Measurements from ENCODE around the gene MMRN2.

Gene MMRN2

DNA sequence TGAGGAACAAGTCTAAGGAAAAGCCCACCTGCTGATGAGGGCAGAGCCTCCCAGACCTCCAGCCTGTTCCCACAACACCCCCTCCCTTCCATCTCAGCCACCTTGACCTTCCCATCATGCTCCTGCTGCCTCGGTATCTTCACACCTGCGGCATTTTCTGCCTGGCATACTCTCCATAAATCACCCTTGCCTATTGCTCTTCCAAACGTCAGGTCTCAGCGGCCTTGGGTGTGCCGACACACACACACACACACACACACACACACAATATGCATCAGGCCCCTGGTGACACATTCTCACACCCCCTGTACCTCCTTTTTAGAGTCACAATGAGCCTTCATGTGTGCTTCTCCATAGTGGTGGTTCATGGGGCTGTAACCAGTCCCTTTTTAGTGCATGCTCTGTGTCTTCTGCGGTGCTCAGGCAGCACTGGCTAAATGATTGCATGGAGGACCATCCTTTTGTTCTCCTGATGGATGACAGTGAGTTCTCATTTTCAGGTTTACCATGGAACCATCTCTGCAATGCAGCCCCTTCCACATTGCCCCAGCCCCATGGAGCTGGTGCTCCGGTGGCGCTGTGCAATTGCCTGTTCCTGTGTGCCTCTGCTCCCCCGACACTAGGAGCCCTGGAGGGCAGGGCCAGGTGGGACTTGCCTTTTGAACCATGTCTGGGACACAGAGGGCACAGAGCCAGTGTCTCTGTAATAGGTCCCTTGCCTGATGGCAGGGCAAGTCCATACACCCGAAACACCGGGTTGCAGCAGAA, 15.4 kb upstream of the MMRN2 start:
- no peaks in the 10 kb centered on the region for H3K36me3 ChIP-seq (ENCODE audit: control insufficient read depth, insufficient read depth, low read length)
- no peak for DNase-seq
- H3K4ac ChIP-seq (ENCODE audit: low read depth, low read length) = no peak overlapping the region
- peaks cover 4% of the 10 kb centered on the region for H3K4me1 ChIP-seq (ENCODE audit: control insufficient read depth, low read depth, low read length)
- no peak overlapping the region for H3K23ac ChIP-seq (ENCODE audit: low read length)
- no peak overlapping the region for H2BK120ac ChIP-seq (ENCODE audit: low read depth, low read length)
- H4K5ac ChIP-seq (ENCODE audit: low read length) = no peak overlapping the region
- H3K56ac ChIP-seq (ENCODE audit: low read length) = peak overlapping the region; percentile 42
- no peaks in the 10 kb centered on the region for H3K27me3 ChIP-seq (ENCODE audit: insufficient read depth, low read length, poor library complexity)
- no peak overlapping the region for H2BK5ac ChIP-seq (ENCODE audit: low read length)
- no peak overlapping the region for H4K8ac ChIP-seq (ENCODE audit: low read depth, low read length)
- H3K79me1 ChIP-seq (ENCODE audit: low read length) = no peaks in the 10 kb centered on the region
- no CpG with 5 or more reads among the region's 11 CpGs for WGBS (ENCODE audit: extremely low coverage, insufficient coverage, low lambda C conversion rate)
- H3K9ac ChIP-seq (ENCODE audit: low read length) = no peak overlapping the region
- no peak overlapping the region for H3K18ac ChIP-seq (ENCODE audit: low read length)
- H3K4me2 ChIP-seq (ENCODE audit: low read length) = no peak overlapping the region
- H3K27ac ChIP-seq (ENCODE audit: low read depth, low read length) = no peak overlapping the region
- no peak overlapping the region for H2BK15ac ChIP-seq (replicated peaks; ENCODE audit: low read depth)
- H2AK5ac ChIP-seq (ENCODE audit: low read length) = no peak overlapping the region
- no peak overlapping the region for H3K4me3 ChIP-seq (ENCODE audit: low read length)
- no peaks in the 10 kb centered on the region for H3K79me2 ChIP-seq (ENCODE audit: control insufficient read depth, insufficient read depth, low read length)

DNA sequence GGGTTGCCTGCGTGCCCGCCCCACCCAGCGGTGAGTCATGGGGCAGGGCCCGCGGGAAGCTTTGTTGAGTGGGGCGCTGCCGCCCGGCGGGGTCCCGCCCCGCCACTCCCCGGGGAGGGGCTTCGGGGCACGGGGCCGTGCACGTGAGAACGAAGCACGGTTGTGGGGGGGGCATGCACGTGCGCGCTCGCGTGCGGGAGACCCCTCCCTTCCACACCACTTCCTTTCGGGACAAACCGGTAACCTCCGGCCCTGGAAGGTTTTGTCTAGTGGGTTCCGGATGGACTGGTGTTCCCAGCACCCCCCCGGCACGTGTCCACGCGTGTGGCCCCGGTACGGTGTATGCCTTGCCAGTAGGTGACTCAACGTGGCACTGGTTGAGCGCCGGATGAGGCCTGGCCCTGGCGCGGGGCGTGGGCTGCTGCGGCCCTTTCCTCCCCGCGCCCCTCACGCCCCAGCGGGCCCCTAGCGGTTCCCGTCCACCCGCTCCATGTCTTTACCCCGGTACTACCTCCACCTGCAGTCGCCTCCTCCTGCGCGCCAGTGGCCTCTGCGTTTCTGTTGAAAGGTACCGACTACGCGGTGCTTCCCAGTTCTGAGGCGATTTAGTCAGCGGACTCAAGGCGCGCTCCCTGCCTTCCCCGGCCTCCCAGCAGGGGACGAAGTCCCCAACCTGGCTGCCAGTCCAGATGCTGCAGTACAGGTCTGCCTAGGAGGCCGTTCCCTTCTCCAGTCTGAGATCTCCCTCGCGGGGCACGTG, 14.0 kb upstream of the MMRN2 start:
- Histone ChIP-seq H3K23ac (ENCODE audit: low read length) (peak overlapping the region; percentile 29), H4K5ac (ENCODE audit: low read length) (no peak overlapping the region), H2AK5ac (ENCODE audit: low read length) (no peak overlapping the region), H3K79me1 (ENCODE audit: low read length) (no peaks in the 10 kb centered on the region), H2BK120ac (ENCODE audit: low read depth, low read length) (no peak overlapping the region), H4K8ac (ENCODE audit: low read depth, low read length) (no peak overlapping the region), H3K18ac (ENCODE audit: low read length) (peak overlapping the region; percentile 70), H3K56ac (ENCODE audit: low read length) (peak overlapping the region; percentile 83), H3K4me3 (ENCODE audit: low read length) (peak overlapping the region; percentile 36), H3K79me2 (ENCODE audit: control insufficient read depth, insufficient read depth, low read length) (no peaks in the 10 kb centered on the region), H3K4ac (ENCODE audit: low read depth, low read length) (peak overlapping the region; percentile 85), H3K4me2 (ENCODE audit: low read length) (peak overlapping the region; percentile 72), H2BK5ac (ENCODE audit: low read length) (no peak overlapping the region), H3K36me3 (ENCODE audit: control insufficient read depth, insufficient read depth, low read length) (no peaks in the 10 kb centered on the region), H3K4me1 (ENCODE audit: control insufficient read depth, low read depth, low read length) (peaks cover 4% of the 10 kb centered on the region), H3K9ac (ENCODE audit: low read length) (peak overlapping the region; percentile 76), H2BK15ac (replicated peaks; ENCODE audit: low read depth) (no peak overlapping the region), H3K27me3 (ENCODE audit: insufficient read depth, low read length, poor library complexity) (no peaks in the 10 kb centered on the region), H3K27ac (ENCODE audit: low read depth, low read length) (no peak overlapping the region)
- peak; percentile 70 for DNase-seq
- WGBS (ENCODE audit: extremely low coverage, insufficient coverage, low lambda C conversion rate) = no CpG with 5 or more reads among the region's 66 CpGs

DNA sequence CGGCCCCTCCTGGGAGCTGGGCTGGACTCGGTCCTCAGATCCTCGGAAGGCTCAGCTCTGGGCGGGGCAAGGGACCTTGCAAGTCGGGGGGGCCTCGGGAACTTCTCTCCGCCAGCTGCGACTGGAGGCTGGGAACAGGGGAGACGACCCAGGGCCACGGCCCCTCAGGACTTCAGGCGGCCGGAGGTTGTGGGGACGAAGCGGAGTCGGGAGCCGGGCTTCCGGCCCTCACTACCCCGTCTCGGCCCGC, 13.5 kb upstream of the MMRN2 start:
- peaks cover 5% of the 10 kb centered on the region for H3K4me1 ChIP-seq (ENCODE audit: control insufficient read depth, low read depth, low read length)

DNA sequence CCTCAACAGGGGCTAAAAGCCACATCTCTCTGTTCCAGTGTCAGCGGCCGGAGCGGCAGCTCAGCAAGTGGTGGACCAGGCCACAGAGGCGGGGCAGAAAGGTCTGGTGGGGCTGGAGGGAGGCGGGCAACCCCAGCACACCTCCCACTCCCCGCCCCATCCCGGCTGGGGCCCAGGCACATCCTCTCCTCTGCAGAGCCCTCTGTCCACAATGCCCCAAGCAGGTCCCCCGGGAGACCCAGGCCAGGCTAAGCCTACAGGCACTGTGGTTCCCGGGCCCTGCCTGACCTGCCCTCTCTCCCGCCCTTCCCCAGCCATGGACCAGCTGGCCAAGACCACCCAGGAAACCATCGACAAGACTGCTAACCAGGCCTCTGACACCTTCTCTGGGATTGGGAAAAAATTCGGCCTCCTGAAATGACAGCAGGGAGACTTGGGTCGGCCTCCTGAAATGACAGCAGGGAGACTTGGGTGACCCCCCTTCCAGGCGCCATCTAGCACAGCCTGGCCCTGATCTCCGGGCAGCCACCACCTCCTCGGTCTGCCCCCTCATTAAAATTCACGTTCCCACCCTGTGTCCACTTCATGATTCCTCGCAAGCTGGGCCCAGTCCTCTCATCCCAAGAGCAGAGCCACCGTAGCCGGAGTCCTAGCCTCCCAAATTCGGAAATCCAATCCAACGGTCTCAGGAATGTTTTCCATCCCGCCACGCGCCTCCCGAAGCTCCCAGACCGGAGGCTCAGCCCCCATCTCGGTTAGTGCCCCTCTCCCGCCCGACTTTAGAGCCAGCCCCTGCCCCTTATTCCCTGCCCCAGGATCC, 13.0 kb upstream of the MMRN2 start:
- H2BK120ac ChIP-seq (ENCODE audit: low read depth, low read length) = no peak overlapping the region
- H3K27me3 ChIP-seq (ENCODE audit: insufficient read depth, low read length, poor library complexity) = no peaks in the 10 kb centered on the region
- no peak overlapping the region for H3K23ac ChIP-seq (ENCODE audit: low read length)
- H3K4ac ChIP-seq (ENCODE audit: low read depth, low read length) = no peak overlapping the region
- peak overlapping the region; percentile 70 for H3K18ac ChIP-seq (ENCODE audit: low read length)
- DNase-seq = peak; percentile 62
- peak overlapping the region; percentile 69 for H3K56ac ChIP-seq (ENCODE audit: low read length)
- no peak overlapping the region for H4K5ac ChIP-seq (ENCODE audit: low read length)
- H4K8ac ChIP-seq (ENCODE audit: low read depth, low read length) = peak overlapping the region; percentile 43
- no peaks in the 10 kb centered on the region for H3K36me3 ChIP-seq (ENCODE audit: control insufficient read depth, insufficient read depth, low read length)
- no CpG with 5 or more reads among the region's 30 CpGs for WGBS (ENCODE audit: extremely low coverage, insufficient coverage, low lambda C conversion rate)
- peak overlapping the region; percentile 51 for H3K4me2 ChIP-seq (ENCODE audit: low read length)
- H2AK5ac ChIP-seq (ENCODE audit: low read length) = no peak overlapping the region
- no peak overlapping the region for H2BK15ac ChIP-seq (replicated peaks; ENCODE audit: low read depth)
- H3K4me3 ChIP-seq (ENCODE audit: low read length) = peak overlapping the region; percentile 3
- no peaks in the 10 kb centered on the region for H3K79me1 ChIP-seq (ENCODE audit: low read length)
- H2BK5ac ChIP-seq (ENCODE audit: low read length) = no peak overlapping the region
- H3K9ac ChIP-seq (ENCODE audit: low read length) = peak overlapping the region; percentile 76
- peaks cover 5% of the 10 kb centered on the region for H3K4me1 ChIP-seq (ENCODE audit: control insufficient read depth, low read depth, low read length)
- H3K27ac ChIP-seq (ENCODE audit: low read depth, low read length) = no peak overlapping the region
- H3K79me2 ChIP-seq (ENCODE audit: control insufficient read depth, insufficient read depth, low read length) = no peaks in the 10 kb centered on the region

More for the DNA sequence above, 13.5 kb upstream of the MMRN2 start:
- Histone ChIP-seq H3K79me1 (ENCODE audit: low read length) (no peaks in the 10 kb centered on the region), H3K27me3 (ENCODE audit: insufficient read depth, low read length, poor library complexity) (no peaks in the 10 kb centered on the region), H2BK15ac (replicated peaks; ENCODE audit: low read depth) (no peak overlapping the region), H3K4me2 (ENCODE audit: low read length) (peak overlapping the region; percentile 51), H3K79me2 (ENCODE audit: control insufficient read depth, insufficient read depth, low read length) (no peaks in the 10 kb centered on the region), H2BK5ac (ENCODE audit: low read length) (no peak overlapping the region), H3K36me3 (ENCODE audit: control insufficient read depth, insufficient read depth, low read length) (no peaks in the 10 kb centered on the region), H3K4me3 (ENCODE audit: low read length) (peak overlapping the region; percentile 3), H4K5ac (ENCODE audit: low read length) (no peak overlapping the region), H3K9ac (ENCODE audit: low read length) (peak overlapping the region; percentile 76), H3K18ac (ENCODE audit: low read length) (peak overlapping the region; percentile 70), H2BK120ac (ENCODE audit: low read depth, low read length) (no peak overlapping the region), H3K23ac (ENCODE audit: low read length) (no peak overlapping the region), H4K8ac (ENCODE audit: low read depth, low read length) (peak overlapping the region; percentile 43), H3K4ac (ENCODE audit: low read depth, low read length) (no peak overlapping the region), H3K27ac (ENCODE audit: low read depth, low read length) (no peak overlapping the region), H3K56ac (ENCODE audit: low read length) (peak overlapping the region; percentile 69), H2AK5ac (ENCODE audit: low read length) (no peak overlapping the region)
- DNase-seq = peak; percentile 78
- no CpG with 5 or more reads among the region's 20 CpGs for WGBS (ENCODE audit: extremely low coverage, insufficient coverage, low lambda C conversion rate)

DNA sequence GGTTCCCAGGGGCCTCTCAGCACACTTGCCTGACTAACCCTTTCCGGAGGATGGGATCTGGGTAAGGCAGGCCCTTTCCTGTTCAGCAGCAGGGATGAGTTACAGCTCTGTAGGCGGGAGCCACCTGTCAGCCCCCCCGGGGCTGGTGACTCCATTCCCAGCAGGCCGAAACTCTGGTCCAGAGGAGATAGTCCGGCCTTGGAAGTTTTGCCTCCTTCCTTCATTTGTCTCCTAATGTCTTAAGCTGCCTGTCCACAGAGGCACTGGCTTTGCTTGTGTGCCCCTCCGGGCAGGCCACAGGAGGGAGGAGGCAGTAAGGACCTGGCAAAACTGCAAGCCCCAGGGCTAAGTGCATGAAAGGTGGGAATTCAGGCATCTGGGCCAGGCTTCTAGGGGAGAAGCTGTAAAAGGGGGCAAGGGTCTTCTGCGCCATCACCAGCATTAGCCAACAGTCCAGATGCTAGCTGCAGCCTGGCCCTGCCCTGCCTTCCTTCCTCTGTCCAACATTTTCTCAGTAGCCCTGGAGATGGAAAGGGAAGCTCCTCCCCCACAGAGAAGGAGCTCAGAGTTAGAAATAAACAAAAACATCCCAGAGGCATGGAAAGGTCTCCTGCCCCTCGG, 12.1 kb upstream of the MMRN2 start:
- Histone ChIP-seq H4K5ac (ENCODE audit: low read length) (no peak overlapping the region), H3K23ac (ENCODE audit: low read length) (no peak overlapping the region), H3K9ac (ENCODE audit: low read length) (peak overlapping the region; percentile 21), H2AK5ac (ENCODE audit: low read length) (no peak overlapping the region), H3K79me2 (ENCODE audit: control insufficient read depth, insufficient read depth, low read length) (no peaks in the 10 kb centered on the region), H3K4me2 (ENCODE audit: low read length) (no peak overlapping the region), H3K4ac (ENCODE audit: low read depth, low read length) (no peak overlapping the region), H2BK15ac (replicated peaks; ENCODE audit: low read depth) (no peak overlapping the region), H3K4me3 (ENCODE audit: low read length) (no peak overlapping the region), H3K36me3 (ENCODE audit: control insufficient read depth, insufficient read depth, low read length) (no peaks in the 10 kb centered on the region), H3K79me1 (ENCODE audit: low read length) (no peaks in the 10 kb centered on the region), H2BK120ac (ENCODE audit: low read depth, low read length) (no peak overlapping the region), H2BK5ac (ENCODE audit: low read length) (no peak overlapping the region), H3K27ac (ENCODE audit: low read depth, low read length) (no peak overlapping the region), H3K27me3 (ENCODE audit: insufficient read depth, low read length, poor library complexity) (no peaks in the 10 kb centered on the region), H3K56ac (ENCODE audit: low read length) (peak overlapping the region; percentile 69), H3K4me1 (ENCODE audit: control insufficient read depth, low read depth, low read length) (peaks cover 5% of the 10 kb centered on the region), H4K8ac (ENCODE audit: low read depth, low read length) (no peak overlapping the region), H3K18ac (ENCODE audit: low read length) (no peak overlapping the region)
- no peak for DNase-seq
- no CpG with 5 or more reads among the region's 8 CpGs for WGBS (ENCODE audit: extremely low coverage, insufficient coverage, low lambda C conversion rate)
